Mesenchymal stem cell (in vitro differentiated cells and primary cell): ENCODE data around the gene NPL.

Source experiments
- DNase-seq: peaks from one replicate; pipeline ENCODE4 v3.0.0-alpha.2; 2013
- H2AFZ ChIP-seq: one replicate; pipeline ENCODE4 v1.6.1; 2013; ENCODE audit warnings: low read depth, mild to moderate bottlenecking, control low read depth, inconsistent platforms, low read length, moderate library complexity
- H2AK5ac ChIP-seq: 2 replicates; pipeline ENCODE4 v1.6.1; 2013; ENCODE audit warnings: low read length, moderate library complexity, mild to moderate bottlenecking, inconsistent platforms; ENCODE audit not compliant: severe bottlenecking
- H2BK120ac ChIP-seq: one replicate; pipeline ENCODE4 v1.6.1; 2013; ENCODE audit warnings: low read depth, mild to moderate bottlenecking, inconsistent platforms, low read length, moderate library complexity
- H2BK12ac ChIP-seq, 2 experiments: one replicate each; pipeline ENCODE4 v1.6.1; 2013; ENCODE audit warnings: inconsistent platforms in 2 of 2, low read length in 2 of 2, mild to moderate bottlenecking in 2 of 2, moderate library complexity in 2 of 2, control low read depth in 1 of 2
- H2BK15ac ChIP-seq: one replicate; pipeline ENCODE4 v1.6.1; 2013; ENCODE audit warnings: mild to moderate bottlenecking, low read depth, inconsistent platforms; ENCODE audit not compliant: poor library complexity, severe bottlenecking
- H2BK5ac ChIP-seq: 2 replicates; pipeline ENCODE4 v1.6.1; 2013; ENCODE audit warnings: low read depth, mild to moderate bottlenecking, low read length, control low read depth, inconsistent platforms; ENCODE audit not compliant: poor library complexity, severe bottlenecking
- H3K14ac ChIP-seq, 2 experiments: one replicate each; pipeline ENCODE4 v1.6.1; 2013; ENCODE audit warnings: inconsistent platforms in 2 of 2, low read length in 2 of 2, control low read depth in 1 of 2, mild to moderate bottlenecking in 1 of 2, moderate library complexity in 1 of 2
- H3K18ac ChIP-seq, 2 experiments: one replicate each; pipeline ENCODE4 v1.6.1; 2013; ENCODE audit warnings: inconsistent platforms in 2 of 2, low read length in 2 of 2, control low read depth in 1 of 2, low read depth in 1 of 2, mild to moderate bottlenecking in 1 of 2
- H3K23ac ChIP-seq, 2 experiments: one replicate each; pipeline ENCODE4 v1.6.1; 2013; ENCODE audit warnings: inconsistent platforms in 2 of 2, low read length in 2 of 2, mild to moderate bottlenecking in 2 of 2, moderate library complexity in 2 of 2, control low read depth in 1 of 2
- H3K27ac ChIP-seq: 2 replicates; pipeline ENCODE4 v1.5.1; 2013; ENCODE audit warnings: mild to moderate bottlenecking, moderate library complexity, low read length, control low read depth, inconsistent platforms; ENCODE audit not compliant: poor library complexity, severe bottlenecking
- H3K27me3 ChIP-seq, 2 experiments: 2 replicates each; pipeline versions ENCODE4 v1.6.1 to v1.7.0; 2013; ENCODE audit warnings: low read length in 2 of 2, mild to moderate bottlenecking in 2 of 2, moderate library complexity in 2 of 2, control low read depth in 1 of 2, inconsistent platforms in 1 of 2; ENCODE audit not compliant: control insufficient read depth in 1 of 2, insufficient read depth in 1 of 2
- H3K36me3 ChIP-seq, 2 experiments: 2 replicates each; pipeline versions ENCODE4 v1.6.1 to v1.7.0; 2013; ENCODE audit warnings: low read length in 2 of 2, control low read depth in 1 of 2, inconsistent platforms in 1 of 2, low read depth in 1 of 2, mild to moderate bottlenecking in 1 of 2; ENCODE audit not compliant: insufficient read depth in 2 of 2, control insufficient read depth in 1 of 2
- H3K4ac ChIP-seq, 2 experiments: one replicate each; pipeline ENCODE4 v1.6.1; 2013; ENCODE audit warnings: inconsistent platforms in 2 of 2, low read length in 2 of 2, mild to moderate bottlenecking in 2 of 2, moderate library complexity in 2 of 2, control low read depth in 1 of 2, low read depth in 1 of 2
- H3K4me1 ChIP-seq: 2 replicates; pipeline ENCODE4 v1.6.1; 2013; ENCODE audit warnings: low read depth, low read length, control low read depth; ENCODE audit not compliant: control insufficient read depth, insufficient read depth
- H3K4me2 ChIP-seq: 2 replicates; pipeline ENCODE4 v1.6.1; 2013; ENCODE audit warnings: low read length, mild to moderate bottlenecking, inconsistent platforms; ENCODE audit not compliant: poor library complexity, severe bottlenecking
- H3K4me3 ChIP-seq, 2 experiments: 2 replicates each; pipeline versions ENCODE4 v1.5.1 to v1.7.0; 2013; ENCODE audit warnings: low read length in 2 of 2, mild to moderate bottlenecking in 2 of 2, control low read depth in 1 of 2, low read depth in 1 of 2; ENCODE audit not compliant: insufficient read depth in 1 of 2
- H3K79me1 ChIP-seq: replicated peaks from 2 replicates; pipeline ENCODE4 v1.6.1; 2013; ENCODE audit warnings: mild to moderate bottlenecking, control low read depth, low read length, inconsistent platforms; ENCODE audit not compliant: poor library complexity, severe bottlenecking
- H3K9ac ChIP-seq: 2 replicates; pipeline ENCODE4 v1.7.0; 2013; ENCODE audit warnings: mild to moderate bottlenecking, low read length, moderate library complexity
- H3K9me3 ChIP-seq: 2 replicates; pipeline ENCODE4 v1.7.0; 2013; ENCODE audit warnings: mild to moderate bottlenecking, low read length; ENCODE audit not compliant: control insufficient read depth
- H4K8ac ChIP-seq: one replicate; pipeline ENCODE4 v1.6.1; 2013; ENCODE audit warnings: inconsistent platforms, mild to moderate bottlenecking, low read length, moderate library complexity
- H4K91ac ChIP-seq: one replicate; pipeline ENCODE4 v1.6.1; 2013; ENCODE audit warnings: mild to moderate bottlenecking, low read length, inconsistent platforms
- WGBS: methylation state at CpG from one replicate; pipeline ENCODE4 v1.1.7; 2013; ENCODE audit warnings: mixed read lengths; 5-methylcytosine and 5-hydroxymethylcytosine counted together

Gene NPL

GRCh38 chr1:182834326-182834725 lies 44.8 kb downstream of the NPL start:
- no peak overlapping the region for H4K91ac ChIP-seq
- no peak overlapping the region for H2BK120ac ChIP-seq
- WGBS = 92% methylated on average over 1 of the region's 2 CpGs

DNA sequence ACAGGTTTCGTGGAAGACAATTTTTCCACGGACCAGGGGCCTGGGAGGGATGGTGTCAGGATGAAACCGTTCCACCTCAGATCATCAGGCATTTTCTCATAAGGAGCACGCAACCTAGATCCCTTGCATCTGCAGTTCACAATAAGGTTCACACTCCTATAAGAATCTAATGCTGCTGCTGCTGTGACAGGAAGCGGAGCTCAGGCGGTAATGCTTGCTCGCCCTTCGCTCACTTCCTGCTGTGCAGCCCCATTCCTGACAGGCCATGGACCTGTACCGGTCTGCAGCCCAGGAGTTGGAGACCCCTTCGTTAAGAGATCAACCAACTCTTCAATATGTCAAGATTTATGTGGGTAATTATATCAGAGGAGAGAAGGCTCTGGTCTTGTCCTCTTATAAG lies 46.2 kb downstream of the NPL start:
- Histone ChIP-seq H3K36me3 (no peaks in the 10 kb centered on the region), H3K4me2 (no peak overlapping the region), H3K79me1 (peaks cover 2% of the 10 kb centered on the region), H2AK5ac (no peak overlapping the region), H4K8ac (no peak overlapping the region), H3K4me1 (peaks cover 4% of the 10 kb centered on the region), H3K14ac (no peak overlapping the region), H2AFZ (no peak overlapping the region), H2BK5ac (no peak overlapping the region), H3K18ac (no peak overlapping the region), H3K4ac (no peak overlapping the region), H3K23ac (no peak overlapping the region), H3K9me3 (no peaks in the 10 kb centered on the region), H2BK15ac (no peak overlapping the region), H4K91ac (no peak overlapping the region), H3K4me3 (no peak overlapping the region), H3K9ac (no peak overlapping the region), H3K27ac (no peak overlapping the region), H3K27me3 (no peaks in the 10 kb centered on the region), H2BK120ac (no peak overlapping the region), H2BK12ac (no peak overlapping the region)
- DNase-seq = no peak
- 82% methylated on average over 9 of the region's 10 CpGs for WGBS

More at GRCh38 chr1:182834326-182834725, 44.8 kb downstream of the NPL start:
- Histone ChIP-seq H3K14ac (no peak overlapping the region), H3K4me3 (no peak overlapping the region), H2BK12ac (no peak overlapping the region), H3K27me3 (no peaks in the 10 kb centered on the region), H2AFZ (no peak overlapping the region), H3K9me3 (no peaks in the 10 kb centered on the region), H3K4me1 (peaks cover 4% of the 10 kb centered on the region), H3K4ac (no peak overlapping the region), H4K8ac (no peak overlapping the region), H3K27ac (no peak overlapping the region), H3K23ac (no peak overlapping the region), H3K4me2 (no peak overlapping the region), H3K18ac (no peak overlapping the region), H2BK15ac (no peak overlapping the region), H3K79me1 (peaks cover 2% of the 10 kb centered on the region), H3K36me3 (no peaks in the 10 kb centered on the region), H3K9ac (no peak overlapping the region), H2AK5ac (no peak overlapping the region), H2BK5ac (no peak overlapping the region)
- DNase-seq = no peak

GRCh38 chr1:182839209-182840066 lies 49.9 kb downstream of the NPL start, which contains the start of gene DHX9:
Gene DHX9, plus strand, starts transcription at chr1:182839347. Its CDS starts 3,220 bp downstream, at chr1:182842567.
- peak; percentile 88 for DNase-seq
- peak within 1 kb of the TSS; percentile 93 for H2AFZ ChIP-seq
- peak within 1 kb of the TSS in 1 of 2 experiments; percentile 16 for H3K23ac ChIP-seq
- H3K27me3 ChIP-seq = no peaks in the 10 kb centered on the region
- H2BK15ac ChIP-seq = peak within 1 kb of the TSS; percentile 15
- peak within 1 kb of the TSS; percentile 92 for H4K91ac ChIP-seq
- H2BK120ac ChIP-seq = peak within 1 kb of the TSS; percentile 56
- peak within 1 kb of the TSS in 1 of 2 experiments; percentile 97 for H3K14ac ChIP-seq
- H3K4me2 ChIP-seq = peak within 1 kb of the TSS; percentile 90
- H3K36me3 ChIP-seq = peaks cover 8 to 19% of the 10 kb centered on the region in 2 experiments
- H3K9ac ChIP-seq = peak within 1 kb of the TSS; percentile 89
- H3K79me1 ChIP-seq = peaks cover 2% of the 10 kb centered on the region
- peak within 1 kb of the TSS; percentile 63 for H4K8ac ChIP-seq
- peak within 1 kb of the TSS; percentile 76 to 85 for H3K4me3 ChIP-seq
- H3K4ac ChIP-seq = peak within 1 kb of the TSS in 1 of 2 experiments; percentile 95
- peak within 1 kb of the TSS; percentile 98 for H3K27ac ChIP-seq
- no peak within 1 kb of the TSS for H2AK5ac ChIP-seq
- peak within 1 kb of the TSS; percentile 41 to 83 for H2BK12ac ChIP-seq
- H3K4me1 ChIP-seq = peaks cover 6% of the 10 kb centered on the region
- no peaks in the 10 kb centered on the region for H3K9me3 ChIP-seq
- peak within 1 kb of the TSS; percentile 89 to 100 for H3K18ac ChIP-seq
- under 1% methylated on average over 69 of the region's 92 CpGs for WGBS
- H2BK5ac ChIP-seq = peak within 1 kb of the TSS; percentile 90

DNA sequence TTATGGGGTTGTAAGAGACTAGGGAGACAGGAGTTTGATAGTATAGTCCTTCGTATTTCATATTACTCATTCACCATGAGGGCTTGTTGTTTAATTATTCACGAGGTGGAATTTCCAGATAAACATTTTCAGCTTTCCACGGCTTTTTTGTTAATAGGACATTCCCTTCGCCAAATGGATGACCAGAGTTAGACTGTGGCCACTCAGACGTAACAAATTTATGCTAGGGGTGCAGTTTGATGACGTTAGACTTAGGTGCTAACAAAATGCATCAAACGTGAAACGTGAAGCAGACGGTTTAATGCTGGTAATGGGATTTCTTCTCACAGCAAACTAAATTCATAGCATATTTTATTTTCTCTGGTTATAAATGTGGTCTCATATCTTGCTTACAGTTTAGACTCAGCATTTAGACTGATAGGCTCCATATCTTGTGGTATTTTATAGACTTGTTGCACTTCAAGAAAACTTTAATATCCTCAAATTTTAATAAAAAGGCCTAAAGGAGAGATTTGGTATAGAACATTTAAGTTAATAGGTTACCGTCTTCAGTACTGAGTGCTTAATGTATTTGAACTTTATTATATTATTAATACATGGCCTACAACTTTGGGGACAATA lies 51.9 kb downstream of the NPL start:
- Histone ChIP-seq H3K79me1 (peaks cover 2% of the 10 kb centered on the region), H3K9me3 (no peaks in the 10 kb centered on the region), H3K4me3 (peak overlapping the region in 1 of 2 experiments; percentile 85), H2BK12ac (no peak overlapping the region), H4K91ac (no peak overlapping the region), H3K18ac (no peak overlapping the region), H3K27ac (peak overlapping the region; percentile 47), H2BK15ac (no peak overlapping the region), H3K4me1 (peaks cover 6% of the 10 kb centered on the region), H3K27me3 (no peaks in the 10 kb centered on the region), H2BK120ac (no peak overlapping the region), H2AK5ac (no peak overlapping the region), H2AFZ (no peak overlapping the region), H2BK5ac (no peak overlapping the region), H3K4ac (no peak overlapping the region), H4K8ac (no peak overlapping the region), H3K36me3 (peaks cover 20 to 39% of the 10 kb centered on the region in 2 experiments), H3K23ac (no peak overlapping the region), H3K9ac (peak overlapping the region; percentile 16), H3K14ac (no peak overlapping the region), H3K4me2 (peak overlapping the region; percentile 71)
- peak; percentile 59 for DNase-seq
- WGBS = 43% methylated on average over 5 of the region's 10 CpGs
